ENCODE data around the gene CRYAA.
"Not testable (repeated sequence)": the region's sequence is repeated elsewhere in the genome, so short reads cannot be mapped to it uniquely, and the experiment has no call there.

CRYAA gene

GRCh38 chr21:43168708-43169107 lies at the start of gene CRYAA:
Gene CRYAA, plus strand, starts transcription at chr21:43169008. Its CDS starts 92 bp downstream, at chr21:43169100.
- not testable (repeated sequence) for DNase-seq (ENCODE audit: low read depth)

DNA sequence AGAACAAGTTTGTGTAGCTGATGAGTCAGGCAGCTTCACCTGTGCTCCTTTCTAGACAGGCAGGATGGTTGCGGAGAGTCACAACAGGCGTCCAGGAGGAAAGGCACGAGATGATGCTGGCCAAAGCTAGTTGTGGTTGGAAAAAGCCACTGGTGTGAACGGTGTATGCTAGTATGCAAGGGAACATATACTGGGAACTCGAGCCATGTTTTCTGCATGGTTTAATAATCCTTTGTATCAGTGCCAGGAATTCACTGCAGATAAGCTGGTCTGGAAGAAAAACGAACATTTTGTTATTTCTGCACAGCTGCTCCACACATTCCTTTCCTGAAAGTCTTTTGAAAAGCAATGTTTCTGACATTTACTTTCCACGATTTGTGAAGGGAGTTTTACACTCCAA lies 38.7 kb upstream of the CRYAA start:
- DNase-seq (ENCODE audit: low read depth), result not testable (repeated sequence)

DNA sequence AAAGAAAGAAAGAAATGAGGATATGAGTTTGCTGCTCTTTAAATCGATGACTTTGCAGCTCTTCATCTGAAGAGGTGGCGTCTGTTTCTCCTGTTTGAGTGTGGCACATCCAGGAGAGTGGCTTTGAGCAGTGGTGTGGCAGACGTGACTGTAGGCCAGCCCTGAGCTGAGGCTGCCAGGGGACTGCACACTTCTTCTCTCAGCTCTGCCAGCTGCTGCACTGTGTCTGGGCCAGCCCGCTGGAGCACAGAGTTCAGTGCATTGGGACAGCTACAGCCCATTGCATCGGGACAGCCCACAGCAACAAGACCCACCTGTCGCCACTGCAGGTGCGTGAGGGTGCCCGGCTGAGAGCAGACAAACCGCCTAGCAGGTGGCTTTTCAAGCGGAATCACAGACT lies 34.3 kb upstream of the CRYAA start:
- not testable (repeated sequence) for DNase-seq (ENCODE audit: low read depth)

DNA sequence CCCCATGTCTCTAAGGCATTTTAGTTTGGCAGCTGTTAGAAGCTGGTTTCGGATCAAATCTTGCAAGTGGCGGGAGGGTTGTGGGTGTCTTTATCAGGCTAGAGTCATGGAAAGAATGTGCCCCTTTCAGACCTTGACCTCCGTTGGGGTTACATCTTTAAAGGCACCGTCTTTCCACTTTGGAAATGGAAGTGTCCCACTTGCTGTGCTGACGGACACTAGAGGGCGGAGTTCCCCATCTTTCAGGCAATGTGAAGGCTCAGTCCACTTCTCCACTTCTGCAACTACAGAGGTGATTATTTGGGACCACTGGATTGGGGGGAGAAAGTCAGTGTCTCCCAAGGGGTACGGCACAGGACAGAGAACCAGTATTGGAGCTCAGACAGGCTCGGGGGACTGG lies 29.9 kb upstream of the CRYAA start:
- not testable (repeated sequence) for DNase-seq (ENCODE audit: low read depth)

DNA sequence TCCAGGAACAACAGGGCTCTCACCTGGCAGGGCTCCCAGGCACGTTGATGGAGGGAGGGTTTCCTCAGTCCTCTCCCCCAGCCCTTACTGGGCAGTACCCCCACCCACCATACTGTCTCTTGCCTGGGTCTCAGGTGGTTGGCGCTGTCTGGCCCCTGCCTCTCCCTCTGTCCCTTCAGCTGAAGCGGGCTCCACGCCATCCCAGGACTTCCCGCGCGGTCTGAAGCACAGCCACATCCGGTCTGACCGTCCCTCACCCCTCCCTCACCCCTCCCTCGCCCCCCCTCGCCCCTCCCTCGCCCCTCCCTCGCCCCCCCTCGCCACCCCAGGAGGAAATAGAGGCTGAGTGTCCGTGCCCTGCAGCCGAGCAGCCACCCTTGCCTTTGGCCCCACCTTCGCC lies 27.4 kb upstream of the CRYAA start:
- DNase-seq (ENCODE audit: low read depth), result not testable (repeated sequence)

- DNase-seq (ENCODE audit: low read depth), result not testable (repeated sequence)
These were observed 22.2 kb upstream of the CRYAA start for GRCh38 chr21:43146637-43147036.

- not testable (repeated sequence) for DNase-seq (ENCODE audit: low read depth)
These were observed 20.8 kb upstream of the CRYAA start for GRCh38 chr21:43147999-43148398.

- not testable (repeated sequence) for DNase-seq (ENCODE audit: low read depth)
These were observed 19.5 kb upstream of the CRYAA start for GRCh38 chr21:43149344-43149743.

- not testable (repeated sequence) for DNase-seq (ENCODE audit: low read depth)
These were observed 15.2 kb upstream of the CRYAA start for GRCh38 chr21:43153601-43154000.

GRCh38 chr21:43159279-43160175 lies 9.3 kb upstream of the CRYAA start:
- not testable (repeated sequence) for DNase-seq (ENCODE audit: low read depth)

DNA sequence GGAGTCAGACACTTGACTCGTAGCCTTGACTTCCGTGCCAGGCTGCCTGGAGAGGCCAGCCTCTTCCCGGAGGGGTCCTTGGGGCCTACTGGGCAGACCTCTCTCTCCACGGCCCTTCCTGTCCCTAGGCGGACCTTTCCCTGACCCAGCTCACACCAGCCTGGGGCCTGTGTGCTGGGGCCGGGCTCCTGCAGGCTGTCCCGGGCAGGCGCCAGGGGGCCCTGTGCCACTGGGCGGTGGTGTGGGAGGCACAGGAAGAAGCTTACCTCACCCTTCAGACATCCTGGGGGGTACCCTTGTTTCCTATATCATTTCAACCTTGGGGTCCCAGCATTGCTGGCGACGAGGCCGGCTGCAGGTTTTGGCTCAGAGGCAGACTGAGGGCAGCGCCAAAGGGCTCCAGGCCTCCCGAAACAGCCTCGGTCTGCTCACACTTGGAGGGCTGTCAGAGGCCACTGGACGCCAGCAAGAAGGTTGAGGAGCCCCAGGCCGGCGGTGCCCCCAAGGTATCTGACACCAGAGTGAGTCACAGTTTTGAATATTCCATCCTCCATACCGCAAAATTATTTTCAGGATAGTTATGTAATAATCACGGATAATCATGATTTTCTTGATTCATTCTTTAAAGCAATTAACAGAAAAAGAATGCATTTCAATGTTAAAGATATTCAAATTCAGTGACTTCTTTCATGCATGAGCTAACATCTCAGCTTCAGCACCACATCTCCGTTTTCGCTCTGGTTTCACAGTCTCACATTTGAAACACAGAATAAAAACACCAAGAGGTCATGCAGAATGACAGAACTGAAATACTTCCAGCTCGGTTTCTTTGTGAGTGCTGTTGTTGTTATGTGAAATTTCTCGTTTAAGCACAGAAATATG lies 6.7 kb upstream of the CRYAA start:
- DNase-seq (ENCODE audit: low read depth), result not testable (repeated sequence)

DNA sequence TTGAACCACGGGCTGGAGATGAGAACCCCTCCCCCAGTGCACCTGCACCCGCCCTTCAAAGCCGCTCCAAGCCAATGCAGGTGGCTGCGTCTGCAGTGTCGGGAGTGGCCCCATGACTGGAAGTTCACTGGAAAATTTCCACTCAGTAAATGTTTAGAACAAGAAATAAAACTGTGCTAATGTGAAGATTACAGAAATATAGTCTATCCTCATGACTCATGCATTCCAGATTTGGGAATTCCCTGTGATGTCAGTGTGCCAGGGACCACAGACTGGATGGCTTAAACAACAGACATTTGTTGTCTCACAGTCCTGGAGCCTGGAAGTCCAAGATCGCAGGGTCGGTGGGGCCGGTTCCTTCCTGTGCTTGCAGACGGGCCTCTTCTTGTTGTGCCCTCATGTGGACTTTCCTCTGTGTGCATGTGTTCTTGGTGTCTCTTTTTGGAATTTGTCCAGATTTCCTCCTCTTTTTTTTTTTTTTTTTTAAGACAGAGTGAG lies 6.1 kb upstream of the CRYAA start:
- not testable (repeated sequence) for DNase-seq (ENCODE audit: low read depth)

DNA sequence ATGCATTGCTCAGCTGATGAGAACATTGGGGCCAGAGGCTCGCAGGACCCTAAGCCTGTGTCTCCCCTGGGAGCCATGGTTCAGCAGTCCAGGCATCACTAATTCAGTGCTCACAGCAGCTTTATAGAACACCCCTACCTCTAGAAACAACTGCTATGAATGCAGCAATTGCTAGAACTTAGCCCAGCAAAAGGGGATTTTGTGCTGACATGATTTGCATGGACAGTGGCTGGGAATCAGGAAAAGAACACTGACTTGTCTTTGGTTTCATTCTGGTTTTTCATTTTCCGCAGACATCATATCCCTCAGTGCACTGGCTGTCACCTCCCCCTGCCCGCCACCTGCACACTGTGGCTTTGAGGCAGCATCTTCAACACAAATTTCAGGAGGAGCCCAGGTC lies 4.0 kb upstream of the CRYAA start:
- DNase-seq (ENCODE audit: low read depth), result not testable (repeated sequence)

DNA sequence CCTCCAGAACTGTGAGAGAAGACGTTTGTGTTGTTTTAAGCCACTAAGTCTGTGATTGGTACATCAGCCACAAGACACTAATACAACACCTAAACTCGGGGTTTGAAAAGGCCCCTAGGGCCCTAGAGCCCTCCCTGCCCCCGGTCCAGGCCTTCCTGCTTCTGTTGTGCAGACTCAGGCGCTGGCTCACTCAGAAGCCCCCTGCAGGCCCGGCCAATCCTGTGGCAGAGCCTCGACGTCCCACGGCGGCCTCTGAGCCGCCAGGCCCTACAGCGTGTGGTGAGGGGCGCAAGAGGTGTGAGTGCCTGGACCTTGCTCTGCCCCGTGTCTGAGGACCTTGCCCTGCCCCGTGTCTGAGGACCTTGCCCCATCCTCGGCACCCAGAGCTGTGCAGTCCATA lies 3.1 kb upstream of the CRYAA start:
- DNase-seq (ENCODE audit: low read depth), result not testable (repeated sequence)

GRCh38 chr21:43169230-43169886 lies 550 bp downstream of the CRYAA start:
- not testable (repeated sequence) for DNase-seq (ENCODE audit: low read depth)

- DNase-seq (ENCODE audit: low read depth), result not testable (repeated sequence)
These were observed 1.1 kb downstream of the CRYAA start for GRCh38 chr21:43169891-43170290.

DNA sequence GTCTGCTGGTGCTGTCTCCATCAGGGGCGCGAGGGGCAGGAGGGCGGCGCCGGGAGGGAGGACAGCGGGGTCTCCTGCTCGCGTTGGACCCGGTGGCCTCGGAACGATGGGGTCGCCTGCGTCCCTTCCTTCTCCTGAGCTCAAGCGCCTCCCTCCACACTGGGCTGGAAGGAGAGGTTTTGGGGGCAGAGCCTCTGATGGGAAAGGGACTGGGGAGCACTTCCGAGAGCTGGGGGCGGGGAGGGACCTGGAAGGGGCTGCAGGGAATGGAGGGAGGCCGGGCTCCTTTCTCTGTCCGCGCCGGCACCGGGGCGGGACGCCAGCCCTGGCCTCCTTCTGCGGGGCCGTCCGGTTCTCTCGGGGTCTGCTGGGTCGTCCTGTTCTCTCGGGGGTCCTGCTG lies 4.0 kb downstream of the CRYAA start:
- DNase-seq (ENCODE audit: low read depth), result not testable (repeated sequence)

- DNase-seq (ENCODE audit: low read depth), result not testable (repeated sequence)
These were observed 4.6 kb downstream of the CRYAA start for GRCh38 chr21:43173438-43173837.

DNA sequence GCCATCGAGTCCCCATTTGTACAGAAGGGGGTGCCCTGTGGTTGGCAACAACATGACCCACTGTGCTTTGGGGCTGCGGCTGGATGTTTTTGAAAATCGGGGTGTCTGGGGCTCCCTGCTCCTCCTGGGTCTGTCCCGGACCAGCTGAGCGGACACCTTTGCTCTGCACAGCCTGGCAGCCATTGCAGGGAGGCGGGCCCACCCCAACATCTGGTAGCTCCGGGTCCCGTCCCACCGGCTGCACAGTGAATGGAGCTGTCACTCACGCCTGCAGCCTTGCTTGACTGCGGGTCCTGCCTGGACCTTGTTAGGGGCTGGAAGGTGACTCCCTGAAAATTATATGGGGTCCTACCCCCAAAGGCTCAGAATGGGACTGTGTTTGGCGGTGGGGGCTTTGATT lies 5.1 kb downstream of the CRYAA start:
- not testable (repeated sequence) for DNase-seq (ENCODE audit: low read depth)

- not testable (repeated sequence) for DNase-seq (ENCODE audit: low read depth)
These were observed 6.2 kb downstream of the CRYAA start for GRCh38 chr21:43174998-43175397.

GRCh38 chr21:43176621-43177020 lies 7.8 kb downstream of the CRYAA start:
- not testable (repeated sequence) for DNase-seq (ENCODE audit: low read depth)
